ENCODE data around the gene TBXA2R.

- peak; percentile 67 for TF ChIP-seq CTCF (IDR thresholded peaks at IDR 0.05; ENCODE audit: low read depth, low read length)
- no peak for TF ChIP-seq POLR2A (IDR thresholded peaks at IDR 0.05; ENCODE audit: extremely low read depth, insufficient read length)
- no peak for TF ChIP-seq MAX (IDR thresholded peaks at IDR 0.05; ENCODE audit: low read depth, low read length)
- TF ChIP-seq MYC (IDR thresholded peaks at IDR 0.05; ENCODE audit: low read depth, low read length), result no peak
Observed at GRCh38 chr19:3618144-3618810, 11.6 kb upstream of the TBXA2R start.

Measured in NB4 (cell line).